ENCODE measurements around the gene PTPRG.

DNA sequence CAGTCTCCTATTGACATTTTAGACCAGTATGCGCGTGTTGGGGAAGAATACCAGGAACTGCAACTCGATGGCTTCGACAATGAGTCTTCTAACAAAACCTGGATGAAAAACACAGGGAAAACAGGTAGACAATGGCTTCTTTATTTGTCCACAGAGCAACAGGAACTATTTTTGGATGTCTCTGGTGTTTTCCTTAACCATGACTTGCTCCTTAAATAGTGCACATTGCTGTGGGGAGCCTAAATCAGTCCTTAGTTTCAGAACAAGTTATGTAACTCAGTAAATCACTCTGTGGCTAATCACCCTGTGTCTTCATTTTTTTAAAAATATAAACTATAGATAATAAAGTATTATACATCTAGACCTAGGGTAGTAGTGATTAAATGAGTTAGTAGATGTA is 428.3 kb downstream of the PTPRG start:
- TF ChIP-seq CTCF (IDR thresholded peaks at IDR 0.05) (no peak), POLR2A (IDR thresholded peaks at IDR 0.05) (no peak)
